ENCODE results near the gene ARID1B.

Gene ARID1B

GRCh38 chr6:156852858-156853216, 75.7 kb downstream of the ARID1B start:
- no peak for TF ChIP-seq CTCF (IDR thresholded peaks at IDR 0.05; ENCODE audit: control insufficient read depth, insufficient read depth, low read depth, low read length, missing control alignments)
- no peak for DNase-seq (ENCODE audit: low read depth)
- no peak overlapping the region for H3K4me3 ChIP-seq (ENCODE audit: control insufficient read depth, low read depth, low read length)

DNA sequence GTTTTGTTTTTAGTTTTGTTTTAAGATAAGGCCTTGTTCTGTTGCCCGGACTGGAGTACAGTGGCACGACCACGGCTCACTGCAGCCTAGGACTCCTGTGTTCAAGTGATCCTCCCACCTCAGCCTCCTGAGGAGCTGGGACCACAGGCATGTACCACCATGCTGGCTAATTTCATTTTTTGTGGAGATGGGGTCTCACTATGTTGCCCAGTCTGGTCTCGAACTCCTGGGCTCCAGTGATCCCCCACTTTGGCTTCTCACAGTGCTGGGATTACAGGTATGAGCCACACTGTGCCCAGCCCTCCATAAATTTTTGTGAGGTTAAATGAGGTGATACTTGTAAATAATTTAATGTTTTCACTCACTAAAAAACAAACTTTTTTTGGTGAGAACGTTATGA, 76.6 kb downstream of the ARID1B start:
- DNase-seq (ENCODE audit: low read depth): no peak
- H3K4me3 ChIP-seq (ENCODE audit: control insufficient read depth, low read depth, low read length): no peak overlapping the region
- TF ChIP-seq CTCF (IDR thresholded peaks at IDR 0.05; ENCODE audit: control insufficient read depth, insufficient read depth, low read depth, low read length, missing control alignments): no peak

- H3K4me3 ChIP-seq (ENCODE audit: control insufficient read depth, low read depth, low read length): no peak overlapping the region
- no peak for TF ChIP-seq CTCF (IDR thresholded peaks at IDR 0.05; ENCODE audit: control insufficient read depth, insufficient read depth, low read depth, low read length, missing control alignments)
- no peak for DNase-seq (ENCODE audit: low read depth)
These were observed 77.4 kb downstream of the ARID1B start for GRCh38 chr6:156854466-156855161.

GRCh38 chr6:156857573-156857972, 80.4 kb downstream of the ARID1B start:
- TF ChIP-seq CTCF (IDR thresholded peaks at IDR 0.05; ENCODE audit: control insufficient read depth, insufficient read depth, low read depth, low read length, missing control alignments): no peak
- no peak overlapping the region for H3K4me3 ChIP-seq (ENCODE audit: control insufficient read depth, low read depth, low read length)
- no peak for DNase-seq (ENCODE audit: low read depth)

DNA sequence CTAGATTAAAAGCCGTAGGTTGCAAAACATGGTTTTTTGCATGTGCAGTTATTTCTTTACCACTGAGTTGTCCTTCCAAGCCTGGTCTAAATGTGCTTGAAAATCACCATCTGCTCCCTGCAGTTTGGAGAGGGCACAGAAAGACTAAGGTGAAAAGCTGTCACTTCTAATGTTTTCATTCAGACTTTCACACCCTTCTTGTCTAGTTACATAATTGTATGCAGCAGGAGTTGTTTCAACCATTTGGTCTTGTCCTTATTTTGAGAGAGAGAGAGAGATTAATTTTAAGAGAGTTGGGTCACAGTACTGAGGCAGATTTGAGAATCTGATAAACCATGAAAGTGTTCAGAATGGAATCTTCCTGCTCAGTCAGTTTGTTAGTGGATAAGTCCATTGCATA, 82.5 kb downstream of the ARID1B start:
- DNase-seq (ENCODE audit: low read depth): no peak
- H3K4me3 ChIP-seq (ENCODE audit: control insufficient read depth, low read depth, low read length): no peak overlapping the region
- TF ChIP-seq CTCF (IDR thresholded peaks at IDR 0.05; ENCODE audit: control insufficient read depth, insufficient read depth, low read depth, low read length, missing control alignments): no peak

DNA sequence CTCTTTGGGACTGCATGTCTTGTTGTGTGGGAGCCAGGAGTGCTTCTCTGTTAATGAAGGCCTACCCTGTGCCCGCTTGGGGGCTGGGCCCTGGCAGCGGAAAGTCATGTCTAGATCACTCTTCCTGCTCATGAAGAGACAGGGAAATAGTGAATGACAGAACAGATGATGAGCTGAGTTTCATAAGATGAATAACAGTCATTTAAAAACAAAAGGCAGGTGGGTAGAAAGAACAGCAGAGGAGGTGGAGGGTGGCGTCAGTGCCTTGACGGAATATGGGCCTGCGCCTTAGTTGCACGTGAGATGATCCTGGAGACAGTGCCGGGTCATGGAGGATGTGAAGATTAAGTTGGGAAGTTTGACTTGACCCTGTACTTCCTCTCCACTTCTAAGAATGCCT, 85.5 kb downstream of the ARID1B start:
- no peak for DNase-seq (ENCODE audit: low read depth)
- TF ChIP-seq CTCF (IDR thresholded peaks at IDR 0.05; ENCODE audit: control insufficient read depth, insufficient read depth, low read depth, low read length, missing control alignments): no peak
- no peak overlapping the region for H3K4me3 ChIP-seq (ENCODE audit: control insufficient read depth, low read depth, low read length)

- DNase-seq (ENCODE audit: low read depth): no peak
- TF ChIP-seq CTCF (IDR thresholded peaks at IDR 0.05; ENCODE audit: control insufficient read depth, insufficient read depth, low read depth, low read length, missing control alignments): no peak
- no peak overlapping the region for H3K4me3 ChIP-seq (ENCODE audit: control insufficient read depth, low read depth, low read length)
These were observed 86.3 kb downstream of the ARID1B start for GRCh38 chr6:156863504-156863903.
